HG03378 (cell line): ENCODE measurements around the gene ZNF823.
"Not testable (repeated sequence)": the region's sequence is repeated elsewhere in the genome, so short reads cannot be mapped to it uniquely, and the experiment has no call there.

Experiments used
- ATAC-seq: cut with Tn5 transposase; IDR thresholded peaks from one replicate; pipeline ENCODE4 v1.9.1; 2021; ENCODE audit warnings: mild to moderate bottlenecking, moderate library complexity; ENCODE audit not compliant: unreplicated experiment

The ZNF823 gene

DNA sequence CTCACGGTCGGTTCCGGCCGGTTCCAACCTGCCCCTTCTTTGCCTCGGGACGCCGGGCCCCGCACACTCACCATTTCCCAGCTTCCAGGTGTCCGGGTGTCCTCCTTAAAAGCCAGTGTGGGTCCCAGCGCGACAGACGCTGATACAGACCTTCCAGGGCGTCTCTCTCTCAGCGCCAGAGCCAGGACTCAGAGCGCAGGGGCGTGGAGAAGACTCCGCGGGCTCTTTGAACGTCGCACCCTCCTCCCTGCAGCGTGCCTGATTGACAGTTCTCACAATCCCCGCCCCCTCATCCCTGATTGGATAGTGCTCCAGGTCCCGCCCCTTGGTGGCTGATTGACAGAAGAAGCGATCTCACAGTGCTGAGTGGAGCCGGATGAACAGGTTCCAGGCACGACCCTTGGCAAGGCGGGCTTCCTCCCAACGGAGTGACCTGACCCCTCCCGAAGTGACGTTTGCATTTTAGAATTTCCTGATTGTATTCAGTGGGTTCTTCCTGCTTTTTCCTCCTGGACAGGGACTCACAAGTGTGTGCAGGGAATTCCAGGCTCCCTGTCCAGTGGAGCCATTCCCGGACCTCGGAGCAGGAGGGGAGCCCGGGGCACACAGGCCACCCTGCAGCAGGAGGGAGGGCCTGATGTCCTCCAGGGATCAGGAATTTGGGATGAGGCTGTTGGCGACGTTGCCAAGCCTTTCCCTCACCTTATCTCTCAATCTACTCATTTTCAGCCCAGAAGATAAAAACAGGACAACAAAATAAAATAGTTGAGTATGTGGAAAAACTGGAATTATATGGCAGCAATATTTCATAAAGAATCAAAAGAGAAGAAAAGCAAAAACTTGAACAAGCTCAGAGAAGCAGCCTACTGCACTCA is at the start of gene ZNF823:
Gene ZNF823, minus strand, starts transcription at position 201 of the 875 bp plus-strand sequence. Its CDS starts 127 bp downstream, at position 74.
- peak; percentile 81 for ATAC-seq

DNA sequence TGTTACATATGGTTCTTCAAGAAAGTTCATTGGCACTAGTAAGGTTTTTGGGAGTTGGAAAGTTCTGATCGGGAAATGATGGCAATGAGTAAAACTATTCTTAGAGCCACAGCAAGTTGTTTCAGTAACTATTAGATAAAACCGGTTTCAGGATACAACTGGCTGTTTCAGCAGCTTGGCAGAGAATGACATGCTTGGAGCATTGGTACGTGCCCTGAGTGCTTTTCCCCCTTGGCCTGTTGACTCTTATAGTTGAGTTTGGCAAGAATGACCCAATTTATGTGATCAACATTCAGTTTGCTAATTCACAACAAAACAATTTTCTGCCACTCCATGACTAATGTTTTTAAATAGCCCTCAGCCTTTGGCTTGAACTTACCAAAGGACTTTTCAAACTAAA is 48.8 kb upstream of the ZNF823 start:
- ATAC-seq = no peak

DNA sequence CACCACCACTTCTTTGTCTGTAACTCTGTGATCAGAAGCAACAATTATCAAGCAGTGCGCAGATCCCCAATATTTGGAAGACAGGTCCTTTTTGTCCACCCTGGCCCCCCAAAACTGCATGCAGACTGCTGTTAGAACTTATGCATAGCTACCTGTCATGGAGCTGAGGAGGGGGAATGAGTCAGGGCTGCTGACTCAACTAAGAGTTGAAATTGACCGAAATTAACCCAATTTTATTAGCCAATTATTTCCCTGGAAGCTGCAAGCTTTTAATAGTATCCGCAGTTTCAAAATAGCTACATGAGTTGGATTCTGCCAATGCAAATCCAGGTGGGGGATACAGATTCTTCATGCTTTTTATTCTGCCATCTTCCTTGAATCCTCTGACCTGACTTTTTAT is 45.6 kb upstream of the ZNF823 start:
- no peak for ATAC-seq

DNA sequence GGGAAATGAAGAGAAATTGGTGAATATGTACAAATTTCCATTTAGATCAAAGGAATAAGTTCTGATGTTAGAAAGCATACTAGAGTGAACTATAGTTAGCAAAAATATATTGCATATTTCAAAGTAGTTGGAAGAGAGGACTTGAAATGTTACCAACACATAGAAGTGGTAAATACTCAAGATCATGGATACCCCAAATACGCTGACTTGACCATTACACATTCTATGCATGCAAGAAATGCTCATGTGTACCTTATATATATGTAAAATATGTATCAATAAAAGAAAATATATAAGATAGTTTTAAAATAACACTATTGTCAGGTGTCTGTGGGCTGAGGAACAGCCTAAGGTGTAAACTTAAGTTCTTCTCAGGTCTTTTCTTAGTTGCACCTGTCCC is 45.0 kb upstream of the ZNF823 start:
- no peak for ATAC-seq

DNA sequence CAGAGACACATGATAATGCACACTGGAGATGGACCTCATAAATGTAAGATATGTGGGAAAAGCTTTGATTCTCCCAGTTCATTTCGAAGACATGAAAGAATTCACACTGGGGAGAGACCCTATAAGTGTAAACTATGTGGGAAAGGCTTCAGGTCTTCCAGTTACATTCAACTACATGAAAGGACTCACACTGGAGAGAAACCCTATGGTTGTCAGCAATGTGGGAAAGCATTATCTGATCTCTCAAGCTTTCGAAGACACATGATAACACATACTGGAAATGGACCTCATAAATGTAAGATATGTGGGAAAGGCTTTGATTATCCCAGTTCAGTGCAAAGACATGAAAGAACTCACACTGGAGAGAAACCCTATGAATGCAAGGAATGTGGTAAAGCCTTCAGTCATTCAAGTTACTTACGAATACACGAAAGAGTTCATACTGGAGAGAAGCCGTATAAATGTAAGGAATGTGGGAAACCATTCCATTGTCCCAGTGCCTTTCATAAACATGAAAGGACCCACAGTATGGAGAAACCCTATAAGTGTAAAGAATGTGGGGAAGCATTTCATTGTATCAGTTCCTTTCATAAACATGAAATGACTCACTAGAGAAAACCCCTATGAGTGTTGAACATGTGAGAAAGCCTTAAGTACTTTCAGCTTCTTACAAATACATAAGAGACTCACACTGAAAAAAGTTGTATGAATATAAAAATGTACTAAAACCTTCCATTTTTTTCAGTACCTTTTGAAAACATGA is 42.7 kb upstream of the ZNF823 start:
- ATAC-seq = no peak

DNA sequence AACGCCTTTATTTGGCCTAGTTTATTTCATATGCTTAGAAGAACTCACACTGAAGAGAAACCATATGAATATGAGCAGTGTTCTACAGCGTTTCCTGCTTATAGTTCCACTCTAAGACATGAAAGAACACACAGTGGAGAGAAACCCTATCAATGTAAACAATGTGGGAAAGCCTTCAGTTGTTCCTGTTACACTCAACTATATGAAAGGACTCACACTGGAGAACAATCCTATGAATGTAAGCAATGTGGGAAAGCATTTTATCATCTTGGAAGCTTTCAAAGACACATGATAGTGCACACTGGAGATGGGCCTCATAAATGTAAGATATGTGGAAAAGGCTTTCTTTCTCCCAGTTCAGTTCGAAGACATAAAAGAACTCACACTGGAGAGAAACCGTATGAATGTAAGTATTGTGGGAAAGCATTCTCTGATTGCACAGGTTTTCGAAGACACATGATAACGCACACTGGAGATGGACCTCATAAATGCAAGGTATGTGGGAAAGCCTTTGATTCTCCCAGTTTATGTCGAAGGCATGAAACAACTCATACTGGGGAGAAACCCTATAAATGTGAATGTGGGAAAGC is 41.8 kb upstream of the ZNF823 start:
- ATAC-seq = no peak

DNA sequence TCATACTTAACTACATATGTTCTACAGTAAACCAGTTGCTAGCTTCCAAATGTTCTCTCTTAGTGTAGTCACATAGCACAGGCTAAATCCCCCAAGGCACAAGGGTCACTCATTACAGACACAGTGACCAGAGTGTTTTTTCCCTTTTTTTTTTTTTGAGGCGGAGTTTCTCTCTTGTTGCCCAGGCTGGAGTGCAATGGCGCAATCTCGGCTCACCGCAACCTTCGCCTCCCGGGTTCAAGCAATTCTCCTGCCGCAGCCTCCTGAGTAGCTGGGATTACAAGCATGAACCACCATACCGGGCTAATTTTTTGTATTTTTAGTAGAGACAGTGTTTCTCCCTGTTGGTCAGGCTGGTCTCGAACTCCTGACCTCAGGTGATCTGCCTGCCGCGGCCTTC is 37.9 kb upstream of the ZNF823 start:
- not testable (repeated sequence) for ATAC-seq

DNA sequence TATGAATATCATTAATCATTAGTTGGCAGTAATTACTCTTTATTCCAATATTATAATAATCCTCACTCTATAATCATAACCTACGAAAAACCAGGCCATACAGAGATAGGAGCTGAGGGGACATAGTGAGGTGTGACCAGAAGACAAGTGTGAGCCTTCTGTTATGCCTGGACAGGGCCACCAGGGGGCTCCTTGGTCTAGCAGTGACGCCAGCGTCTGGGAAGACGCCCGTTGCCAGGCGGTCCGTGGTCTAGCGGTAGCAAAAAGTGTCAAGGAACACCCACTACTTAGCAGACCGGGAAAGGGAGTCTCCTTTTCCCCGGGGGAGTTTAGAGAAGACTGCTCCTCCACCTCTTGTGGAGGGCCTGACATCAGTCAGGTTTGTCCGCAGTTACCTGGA is 32.8 kb upstream of the ZNF823 start:
- not testable (repeated sequence) for ATAC-seq

DNA sequence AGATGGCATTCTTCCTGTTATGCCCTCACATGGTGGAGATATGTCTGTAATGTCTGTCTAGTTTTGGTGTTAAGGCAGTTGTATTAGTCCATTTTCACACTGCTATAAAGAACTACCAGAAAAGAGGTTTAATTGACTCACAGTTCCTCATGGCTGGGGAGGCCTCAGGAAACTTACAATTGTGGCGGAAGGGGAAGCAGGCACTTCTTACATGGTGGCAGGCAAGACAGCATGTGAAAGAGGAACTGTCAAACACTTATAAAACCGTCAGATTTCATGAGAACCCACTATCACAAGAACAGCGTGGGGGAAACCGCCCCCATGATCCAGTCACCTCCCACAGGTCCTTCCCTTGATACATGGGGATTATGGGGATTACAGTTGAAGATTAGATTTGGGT is 31.2 kb upstream of the ZNF823 start:
- no peak for ATAC-seq

DNA sequence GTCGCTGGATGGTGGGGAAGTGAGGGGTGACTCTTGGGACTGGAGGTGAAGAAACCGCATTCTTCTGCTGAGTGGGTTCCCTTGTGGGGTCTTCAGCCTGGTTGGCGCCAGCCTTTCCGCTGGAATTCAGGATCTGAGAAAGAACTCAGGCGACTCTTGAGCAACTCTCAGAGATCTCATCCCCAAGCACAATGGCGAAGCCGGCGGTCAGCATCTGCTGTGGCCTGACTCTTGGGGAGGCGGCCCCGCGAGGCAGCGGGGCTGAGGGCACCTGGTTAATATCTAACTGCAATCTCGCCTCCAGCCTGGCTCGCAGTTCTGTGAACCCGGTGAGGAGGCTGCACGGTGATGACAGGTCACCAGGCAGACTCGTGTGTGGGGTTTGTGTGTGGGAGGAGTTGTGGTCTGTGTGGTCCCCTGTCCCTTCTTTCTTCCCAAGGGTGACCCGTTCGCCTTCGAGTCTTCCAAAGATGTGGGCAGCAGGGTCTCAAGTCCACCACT is 28.9 kb upstream of the ZNF823 start:
- peak; percentile 23 for ATAC-seq

DNA sequence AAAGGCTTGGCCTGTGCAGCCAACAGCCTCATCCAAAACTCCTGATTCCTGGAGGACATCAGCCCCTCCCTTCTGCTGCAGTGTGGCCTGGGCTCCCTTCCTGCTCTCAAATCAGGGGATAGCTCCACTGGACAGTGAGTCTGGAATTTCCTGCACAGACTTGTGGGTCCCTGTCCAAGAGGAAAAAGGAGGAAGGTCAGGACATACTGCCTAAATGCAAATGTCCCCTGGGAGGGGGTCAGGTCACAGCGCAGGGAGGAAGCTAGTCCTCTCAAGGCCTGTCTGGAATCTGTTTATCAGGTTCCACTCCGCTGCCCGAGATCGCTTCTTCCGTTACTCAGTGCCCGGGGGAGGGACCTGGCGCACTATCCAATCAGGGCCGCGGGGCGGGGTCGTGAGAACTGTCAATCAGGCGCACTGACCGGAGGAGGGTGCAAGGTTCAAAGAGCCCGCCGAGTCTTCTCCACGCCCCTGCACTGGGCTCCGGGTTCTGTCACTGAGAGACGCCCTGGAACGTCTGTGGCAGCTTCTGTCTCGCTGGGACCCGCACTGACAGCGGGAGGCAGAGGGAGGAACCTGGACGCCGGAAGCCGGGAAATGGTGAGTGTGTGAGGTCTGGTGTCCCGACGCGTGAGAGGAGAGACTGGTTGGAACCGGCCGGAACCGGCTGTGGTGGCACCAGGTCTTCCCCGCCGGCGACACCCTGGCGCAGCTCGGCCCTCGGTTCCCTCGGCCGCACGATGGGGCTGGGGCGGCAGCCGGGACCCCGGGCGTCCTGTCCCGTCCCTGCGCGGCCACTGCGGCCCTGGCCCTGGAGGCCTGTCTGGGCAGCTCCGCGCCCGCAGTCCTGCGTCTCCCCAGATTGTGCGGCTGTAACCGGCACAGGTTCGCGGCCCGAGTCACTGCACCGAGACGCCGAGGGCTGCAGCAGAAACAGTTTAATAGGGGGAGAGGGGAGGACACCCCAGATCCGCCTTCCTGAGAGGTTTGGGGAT is 28.1 kb upstream of the ZNF823 start, which contains the start of gene ZNF441:
Gene ZNF441, plus strand, starts transcription at position 404 of the 995 bp plus-strand sequence. Its CDS starts 194 bp downstream, at position 598.
- ATAC-seq = peak; percentile 75

DNA sequence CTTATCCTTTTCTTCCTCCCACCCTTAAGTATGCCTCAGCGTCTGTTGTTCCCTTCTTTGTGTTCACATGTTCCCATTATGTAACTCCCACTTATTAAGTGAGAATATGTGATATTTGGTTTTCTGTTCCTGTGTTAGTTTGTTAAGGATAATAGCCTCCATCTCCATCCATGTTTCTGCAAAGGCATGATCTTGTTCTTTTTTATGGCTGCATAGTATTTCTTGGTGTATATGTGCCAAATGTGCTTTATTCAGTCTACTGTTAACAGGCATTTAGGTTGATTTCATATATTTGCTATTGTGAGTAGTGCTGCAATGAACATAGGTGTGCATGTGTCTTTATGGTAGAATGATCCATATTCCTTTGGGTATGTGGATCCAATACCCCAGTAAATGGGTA is 24.9 kb upstream of the ZNF823 start:
- no peak for ATAC-seq

DNA sequence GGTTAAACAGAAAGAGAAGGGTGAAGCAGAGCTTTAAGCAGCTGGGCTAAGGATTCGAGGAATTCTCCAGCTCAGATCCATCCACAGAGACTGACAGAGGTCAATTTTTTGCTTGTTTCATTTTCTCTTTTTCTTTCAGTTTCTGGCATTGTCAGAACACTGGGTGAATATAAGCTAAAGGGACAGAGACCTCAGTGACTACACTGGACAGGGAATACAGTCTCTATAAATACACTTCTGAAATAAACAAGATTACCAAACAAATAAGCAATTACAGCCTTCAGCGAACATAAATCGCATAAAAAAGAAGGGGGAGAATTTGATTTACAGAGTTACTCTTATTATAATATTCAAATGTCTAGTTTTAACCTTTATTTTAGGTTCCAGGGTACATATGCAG is 24.4 kb upstream of the ZNF823 start:
- no peak for ATAC-seq

DNA sequence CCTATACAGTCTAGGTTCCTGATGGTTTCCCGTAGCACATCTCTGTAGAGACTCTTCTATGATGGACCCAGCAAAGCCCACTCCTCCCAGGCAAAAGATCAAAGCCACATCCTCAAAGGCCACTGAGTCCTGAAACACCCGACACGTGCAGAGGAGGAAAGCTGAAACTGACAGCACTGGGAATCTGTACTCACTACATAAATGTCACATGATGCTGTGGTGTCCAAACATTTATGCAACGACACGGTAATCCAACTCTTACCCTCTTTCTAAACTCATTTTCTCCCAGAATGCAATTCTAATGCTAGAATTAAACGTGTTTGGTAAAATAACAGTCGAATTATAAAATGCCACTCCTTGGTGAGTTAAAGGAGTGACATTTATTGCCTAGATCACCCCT is 21.1 kb upstream of the ZNF823 start:
- ATAC-seq = no peak

DNA sequence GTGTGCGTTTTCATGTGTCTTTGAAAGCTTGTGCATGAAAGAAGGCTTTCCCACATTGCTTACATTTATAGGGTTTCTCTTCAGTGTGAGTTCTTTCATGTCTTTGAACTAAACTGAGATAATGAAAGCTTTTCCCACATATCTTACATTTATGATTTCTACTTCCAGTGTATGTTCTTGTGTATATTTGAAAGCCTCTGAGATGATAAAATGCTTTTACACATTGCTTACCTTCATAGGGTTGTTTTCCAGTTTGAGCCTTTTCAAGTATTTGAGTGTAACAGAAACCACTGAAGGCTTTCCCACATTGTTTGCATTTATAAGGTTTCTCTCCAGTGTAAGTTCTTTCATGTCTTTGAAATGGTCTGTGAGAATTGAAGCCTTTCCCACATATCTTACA is 18.2 kb upstream of the ZNF823 start:
- ATAC-seq = no peak

DNA sequence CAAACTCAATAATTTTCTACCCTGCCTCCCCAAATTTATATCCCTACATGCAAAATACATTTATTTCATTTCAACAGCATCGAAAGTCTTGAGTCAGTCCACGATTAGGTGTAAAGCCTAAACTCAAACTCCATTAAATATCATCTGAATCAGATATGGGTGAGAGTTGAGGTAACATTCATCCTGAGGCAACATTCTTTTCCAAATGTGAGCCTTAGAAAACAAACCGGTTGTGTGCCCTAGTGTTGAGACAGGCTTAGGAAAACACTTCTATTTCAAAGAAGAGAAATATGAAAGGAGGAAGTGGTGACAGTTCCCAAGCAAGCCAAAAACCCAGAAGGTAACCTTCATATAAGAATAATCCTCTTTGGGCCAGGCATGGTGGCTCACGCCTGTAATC is 15.9 kb upstream of the ZNF823 start:
- ATAC-seq = no peak

DNA sequence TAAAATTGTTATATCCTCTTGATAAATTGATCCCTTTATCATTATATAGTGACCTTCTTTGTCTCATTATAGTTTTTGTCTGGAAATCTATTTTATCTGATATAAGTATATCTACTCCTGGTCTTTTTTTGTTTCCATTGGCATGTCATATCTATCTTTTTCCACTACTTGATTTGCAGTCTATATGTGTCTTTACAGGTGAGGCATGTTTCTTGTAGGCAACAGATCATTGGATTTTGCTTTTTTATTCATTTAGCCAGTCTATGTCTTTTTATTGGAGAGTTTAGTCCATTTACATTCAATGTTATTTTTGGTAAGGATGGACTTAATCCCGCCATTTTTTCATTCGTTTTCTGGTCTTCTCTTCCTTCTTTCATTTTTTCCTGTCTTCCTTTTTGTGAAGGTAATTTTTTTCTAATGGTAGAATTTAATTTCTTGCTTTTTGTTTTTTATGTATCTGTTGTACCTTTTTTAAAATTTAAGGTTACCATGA is 13.5 kb upstream of the ZNF823 start:
- ATAC-seq = no peak

DNA sequence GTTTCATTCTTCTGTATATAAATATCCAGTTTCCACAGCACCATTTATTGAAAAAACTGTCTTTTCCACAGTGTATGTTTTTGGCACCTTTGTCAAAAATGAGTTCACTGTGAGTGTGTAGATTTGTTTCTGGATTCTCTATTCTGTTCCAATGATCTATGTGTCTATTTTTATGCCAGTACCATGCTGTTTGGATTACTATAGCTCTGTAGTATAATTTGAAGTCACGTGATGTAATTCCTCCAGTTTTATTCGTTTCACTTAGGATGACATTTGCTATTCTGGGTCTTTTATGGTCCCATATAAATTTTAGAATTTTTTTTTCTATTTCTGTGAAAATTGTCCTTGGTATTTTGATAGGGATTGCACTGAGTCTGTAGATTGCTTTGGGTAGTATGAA is 11.0 kb upstream of the ZNF823 start:
- no peak for ATAC-seq

DNA sequence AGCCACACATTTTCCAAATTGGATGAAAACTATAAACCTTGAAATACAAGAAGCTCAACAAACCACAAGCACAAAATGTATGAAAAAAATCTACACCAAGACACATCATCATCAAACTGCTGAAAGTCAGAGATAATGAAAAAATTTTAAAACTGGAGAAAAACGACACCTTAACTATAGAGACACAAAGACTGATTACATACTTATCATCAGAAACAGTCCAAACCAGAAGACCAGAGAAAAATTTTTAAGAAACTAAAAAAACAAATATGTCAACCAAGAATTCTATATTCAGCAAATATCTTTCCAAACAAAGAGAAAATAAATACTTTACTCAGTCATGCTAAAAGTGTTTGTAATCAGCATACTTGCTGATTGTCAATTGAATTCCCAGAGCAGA is 8.5 kb upstream of the ZNF823 start:
- no peak for ATAC-seq

DNA sequence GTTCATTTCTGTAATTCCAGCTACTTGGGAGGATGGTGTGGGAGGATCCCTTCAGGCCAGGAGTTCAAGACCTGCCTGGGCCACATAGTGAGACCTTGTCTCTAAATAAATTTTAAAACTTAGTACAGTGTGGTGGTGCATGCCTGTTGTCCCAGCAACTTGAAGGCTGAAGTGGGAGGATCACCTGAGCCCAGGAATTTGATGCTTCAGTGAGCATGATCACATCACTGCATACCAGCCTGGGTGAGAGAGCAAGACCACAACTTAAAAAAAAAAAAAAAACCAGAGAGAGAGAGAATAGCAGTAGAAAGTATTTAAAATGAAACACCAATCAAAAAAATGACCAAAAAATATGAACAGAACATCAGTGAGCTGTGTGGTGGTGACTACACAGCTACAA is 7.1 kb upstream of the ZNF823 start:
- ATAC-seq = no peak
